SJSA1 (cell line): ENCODE results near the gene PEDS1. TPM values are rescaled to one million over a fixed set of nuclear protein-coding genes. Genes with fewer than 3 reads are reported as not detected.

Experiments
- total RNA-seq: library from RNA; depleted of rRNA; stranded (reverse); fragments of >200 nt; shearing (Covaris generic); gene quantifications from 2 replicates; pipeline ENCODE4 v1.2.3, GENCODE V29; 2014; rRNA removed

PEDS1 gene
- total RNA-seq, 1 experiment from 2014 or later: 43.5 TPM

Other genes starting within 250 kb of the PEDS1 start
- 2.5 and 3.5 TPM in 2 replicates for gene SPATA2, start 238.2 kb downstream of the PEDS1 start, total RNA-seq
- gene RNF114, start 217.3 kb downstream of the PEDS1 start, total RNA-seq: 168 and 175 TPM in 2 replicates
- 11.4 and 24.2 TPM in 2 replicates for gene SNAI1, start 170.7 kb downstream of the PEDS1 start, total RNA-seq
- 45.4 and 51.1 TPM in 2 replicates for gene UBE2V1, start 40.6 kb downstream of the PEDS1 start, total RNA-seq
- gene CEBPB, start 37.1 kb upstream of the PEDS1 start, total RNA-seq: 29.3 and 30.8 TPM in 2 replicates